Immature natural killer cell (primary cell): ENCODE data around the gene COPRS. TPM values are rescaled to one million over a fixed set of nuclear protein-coding genes. Genes with fewer than 3 reads are reported as not detected.
A peak's percentile ranks its signal among the peaks of the same experiment; 100 is the strongest.

Source experiments
- DNase-seq, 3 donors: peaks; one replicate each; pipeline ENCODE4 v3.0.0; 2022; ENCODE audit warnings: mixed read lengths in 1 of 3
- H3K27ac Mint-ChIP-seq, 6 donors: one replicate each; pipeline ENCODE4 v1.8.0; 2020; ENCODE audit warnings: mixed read lengths in 6 of 6, mild to moderate bottlenecking in 5 of 6, inconsistent platforms in 4 of 6, moderate library complexity in 3 of 6
- H3K27me3 Mint-ChIP-seq, 3 donors: one replicate each; pipeline ENCODE4 v1.8.0; 2020 to 2021; ENCODE audit warnings: low read depth in 3 of 3, mild to moderate bottlenecking in 3 of 3, mixed read lengths in 3 of 3, moderate library complexity in 3 of 3, inconsistent platforms in 1 of 3
- H3K36me3 Mint-ChIP-seq, 3 donors: one replicate each; pipeline ENCODE4 v1.8.0; 2020; ENCODE audit warnings: mixed read lengths in 3 of 3, inconsistent platforms in 2 of 3, mild to moderate bottlenecking in 2 of 3
- H3K4me1 Mint-ChIP-seq, 2 donors: one replicate each; pipeline ENCODE4 v1.8.0; 2020; ENCODE audit warnings: inconsistent platforms in 2 of 2, mild to moderate bottlenecking in 2 of 2, mixed read lengths in 2 of 2, moderate library complexity in 1 of 2
- H3K4me3 Mint-ChIP-seq, 5 donors: one replicate each; pipeline ENCODE4 v1.8.0; 2020; ENCODE audit warnings: mild to moderate bottlenecking in 5 of 5, mixed read lengths in 5 of 5, inconsistent platforms in 3 of 5, moderate library complexity in 3 of 5
- H3K9me3 Mint-ChIP-seq, 6 donors: one replicate each; pipeline ENCODE4 v1.8.0; 2020; ENCODE audit warnings: mild to moderate bottlenecking in 6 of 6, mixed read lengths in 6 of 6, inconsistent platforms in 4 of 6, moderate library complexity in 3 of 6
- polyA plus RNA-seq, 3 donors: library from polyadenylated mRNA; unstranded; fragments of 300-500 nt; fragmentation: Illumina TruSeq; gene quantifications; one replicate each; pipeline ENCODE4 v1.2.3, GENCODE V29; 2021

The COPRS gene
- polyA plus RNA-seq, 3 donors from 2014 or later: 10.4 to 23.8 (median 19.6) TPM

DNA sequence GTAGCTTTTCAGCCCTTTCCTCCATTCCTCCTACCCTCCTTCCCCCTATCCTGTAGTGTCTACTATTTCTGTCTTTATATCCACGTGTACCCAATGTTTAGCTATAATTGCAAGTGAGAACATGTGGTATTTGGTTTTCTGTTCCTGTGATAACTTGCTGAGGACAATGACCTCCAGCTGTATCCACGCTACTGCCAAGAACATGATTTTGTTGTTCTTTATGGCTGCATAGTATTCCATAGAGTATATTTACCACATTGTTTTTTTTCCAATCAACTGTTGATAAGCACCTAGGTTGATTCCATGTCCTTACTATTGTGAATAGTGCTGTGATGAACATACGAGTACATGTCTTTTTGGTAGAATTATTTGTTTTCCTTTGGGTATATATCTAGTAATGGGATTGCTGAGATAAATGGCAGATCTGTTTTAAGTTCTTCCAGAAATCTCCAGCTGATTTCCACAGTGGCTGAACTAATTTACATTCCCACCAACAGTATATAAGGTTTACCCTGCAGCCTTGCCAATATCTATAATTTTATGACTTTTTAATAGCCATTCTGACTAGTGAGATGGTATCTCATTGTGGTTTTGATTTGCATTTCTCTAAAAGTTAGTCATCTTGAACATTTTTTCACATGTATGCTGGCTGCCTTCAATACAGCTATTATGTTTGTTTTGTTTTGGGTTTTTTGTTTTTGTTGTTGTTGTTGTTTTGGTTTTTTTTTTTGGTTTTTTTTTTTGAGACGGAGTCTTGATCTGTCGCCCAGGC is 10.9 kb upstream of the COPRS start:
- no peaks in the 10 kb centered on the region for H3K27me3 Mint-ChIP-seq

DNA sequence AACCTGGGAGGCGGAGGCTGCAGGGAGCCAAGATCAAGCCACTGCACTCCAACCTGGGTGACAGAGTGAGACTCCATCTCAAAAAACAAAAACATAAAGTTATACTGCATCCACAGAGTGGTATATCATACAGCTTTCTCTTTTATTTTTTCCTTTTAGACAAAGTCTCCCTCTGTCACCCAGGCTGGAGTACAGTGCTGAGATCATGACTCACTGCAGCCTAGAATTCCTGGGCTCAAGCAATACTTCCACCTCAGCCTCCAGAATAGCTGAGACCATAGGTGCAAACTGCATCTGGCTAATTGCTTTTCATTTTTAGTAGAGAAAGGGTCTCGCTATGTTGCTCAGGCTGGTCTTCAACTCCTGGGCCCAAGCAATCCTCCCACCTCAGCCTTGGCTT is 10.0 kb upstream of the COPRS start:
- Mint-ChIP-seq H3K4me1 (no peaks in the 10 kb centered on the region), H3K27ac (no peak overlapping the region), H3K27me3 (no peaks in the 10 kb centered on the region), H3K36me3 (peaks cover 13 to 57% (median 27%) of the 10 kb centered on the region in 3 donors), H3K4me3 (no peak overlapping the region), H3K9me3 (no peaks in the 10 kb centered on the region)
- DNase-seq: no peak

More for the DNA sequence above, 10.9 kb upstream of the COPRS start:
- H3K4me1 Mint-ChIP-seq: no peaks in the 10 kb centered on the region
- H3K9me3 Mint-ChIP-seq: no peaks in the 10 kb centered on the region
- no peak for DNase-seq
- no peak overlapping the region for H3K27ac Mint-ChIP-seq
- no peak overlapping the region for H3K4me3 Mint-ChIP-seq
- H3K36me3 Mint-ChIP-seq: peaks cover 14 to 55% (median 29%) of the 10 kb centered on the region in 3 donors

DNA sequence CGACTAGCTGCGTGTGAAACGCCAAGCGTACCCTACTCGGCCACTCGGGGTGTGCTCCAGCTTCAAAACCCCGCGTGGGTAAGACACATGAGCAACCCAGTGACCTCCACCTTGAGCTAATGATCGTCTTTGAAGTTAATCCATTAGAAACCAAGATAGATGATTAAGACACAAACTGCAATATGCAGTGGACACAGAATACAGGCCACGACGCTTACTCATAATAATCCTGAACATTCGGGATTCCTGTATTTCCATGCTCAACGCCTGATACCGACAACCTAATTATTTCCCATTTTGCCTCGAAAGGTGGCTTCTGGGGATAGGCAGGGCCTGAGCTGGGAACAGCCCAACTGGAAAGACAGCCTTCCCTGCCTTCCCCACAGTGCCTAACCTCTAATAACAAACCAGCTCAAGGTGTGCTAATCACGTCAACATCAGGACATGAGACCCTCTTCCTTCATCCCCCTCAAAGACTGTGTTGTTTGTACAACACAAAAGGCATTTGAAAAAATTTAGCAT is 504 bp upstream of the COPRS start:
- Mint-ChIP-seq H3K27me3 (peaks cover 0 to 3% (median 0%) of the 10 kb centered on the region in 3 donors), H3K4me1 (peaks cover 14 to 17% of the 10 kb centered on the region in 2 donors), H3K4me3 (peak overlapping the region; percentile 74 to 89 (median 84)), H3K27ac (peak overlapping the region in 5 of 6 donors; percentile 5 to 81 (median 32)), H3K36me3 (peaks cover 6 to 9% (median 7%) of the 10 kb centered on the region in 3 donors), H3K9me3 (no peaks in the 10 kb centered on the region)
- no peak for DNase-seq

DNA sequence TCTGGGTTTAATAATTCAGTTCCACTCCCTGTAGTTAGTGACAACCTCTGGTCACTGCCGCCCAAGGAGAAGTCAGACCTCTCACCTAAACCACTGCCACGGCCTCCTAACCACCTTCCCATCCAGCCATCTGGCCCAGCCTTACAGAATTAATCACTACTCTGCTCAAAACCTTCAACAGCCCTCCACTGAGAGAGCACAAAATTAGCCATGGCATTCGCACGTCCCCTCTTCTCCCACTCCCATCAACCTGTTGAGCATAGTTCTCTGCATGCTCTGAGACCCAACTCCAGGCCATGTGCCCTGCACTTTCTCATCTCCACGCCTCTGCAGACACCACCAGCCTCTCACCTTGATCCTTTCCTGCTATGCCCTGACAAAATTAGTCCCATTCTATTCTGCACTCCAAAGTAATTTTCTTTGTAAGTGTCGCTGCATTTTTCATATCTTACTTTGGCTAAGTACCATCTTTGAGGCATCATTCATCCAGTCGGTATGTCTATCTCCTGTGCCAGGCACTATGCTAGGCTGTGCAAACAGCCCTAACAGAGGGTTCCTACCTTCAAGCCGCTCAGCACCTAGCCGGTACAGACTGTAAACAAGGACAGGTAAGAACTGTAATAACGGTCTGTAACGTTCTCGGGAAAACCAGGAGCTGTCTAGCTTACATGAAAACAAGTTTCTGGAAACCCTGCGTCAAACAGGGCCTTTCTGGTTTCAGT is 963 bp downstream of the COPRS start:
- peaks cover 14 to 17% of the 10 kb centered on the region in 2 donors for H3K4me1 Mint-ChIP-seq
- H3K9me3 Mint-ChIP-seq: no peaks in the 10 kb centered on the region
- no peak for DNase-seq
- H3K4me3 Mint-ChIP-seq: peak overlapping the region; percentile 77 to 90 (median 87)
- H3K27ac Mint-ChIP-seq: peak overlapping the region in 4 of 6 donors; percentile 6 to 80 (median 50)
- H3K36me3 Mint-ChIP-seq: peaks cover under 1 to 4% (median 4%) of the 10 kb centered on the region in 3 donors
- H3K27me3 Mint-ChIP-seq: peaks cover 0 to 3% (median 0%) of the 10 kb centered on the region in 3 donors

DNA sequence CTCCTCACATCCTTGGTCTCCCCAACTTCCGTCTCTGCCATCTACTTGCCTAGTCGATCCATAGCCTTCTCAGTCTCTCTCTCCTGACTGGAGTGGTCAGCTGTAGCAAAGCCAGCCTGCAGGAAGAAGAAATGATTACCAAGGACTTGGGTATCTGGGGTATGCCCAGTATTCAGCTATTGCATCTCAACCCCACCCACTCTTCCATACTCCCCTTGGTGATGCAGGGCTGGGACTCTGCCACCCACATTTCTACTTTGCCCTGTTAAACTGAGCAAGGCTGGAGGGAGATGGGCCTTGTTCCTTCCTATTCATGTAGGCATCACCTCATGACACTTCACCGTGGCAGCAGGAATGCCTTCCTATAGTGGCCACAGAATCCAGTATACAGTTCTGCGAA is 2.3 kb downstream of the COPRS start:
- DNase-seq: no peak
- Mint-ChIP-seq H3K27ac (no peak overlapping the region), H3K4me1 (peaks cover 14 to 17% of the 10 kb centered on the region in 2 donors), H3K9me3 (no peaks in the 10 kb centered on the region), H3K27me3 (peaks cover 0 to 3% (median 0%) of the 10 kb centered on the region in 3 donors), H3K36me3 (peaks cover 0 to 8% (median 6%) of the 10 kb centered on the region in 3 donors), H3K4me3 (no peak overlapping the region)

DNA sequence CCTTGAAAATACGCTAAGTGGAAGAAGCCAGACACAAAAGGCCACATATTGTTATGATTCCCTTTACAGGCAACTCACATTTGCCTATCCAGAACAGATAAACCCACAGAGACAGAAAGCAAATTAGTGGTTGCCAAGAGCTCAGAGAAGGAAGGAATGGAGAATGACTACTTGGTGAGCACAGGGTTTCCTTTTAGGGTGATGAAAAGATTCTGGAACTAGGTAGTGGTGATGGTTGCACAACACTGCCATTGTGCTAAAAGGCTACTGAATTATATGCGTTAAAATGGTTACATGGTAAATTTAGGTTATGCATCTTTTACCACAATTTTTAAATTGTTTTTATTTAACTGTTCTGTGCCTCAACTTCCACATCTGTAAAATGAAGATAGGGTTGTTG is 4.4 kb downstream of the COPRS start:
- Mint-ChIP-seq H3K36me3 (peaks cover 0 to 8% (median 7%) of the 10 kb centered on the region in 3 donors), H3K27ac (peak overlapping the region in 1 of 6 donors; percentile 42), H3K9me3 (no peaks in the 10 kb centered on the region), H3K4me1 (peaks cover 12 to 13% of the 10 kb centered on the region in 2 donors), H3K27me3 (peaks cover 0 to 1% (median 0%) of the 10 kb centered on the region in 3 donors), H3K4me3 (no peak overlapping the region)
- no peak for DNase-seq

DNA sequence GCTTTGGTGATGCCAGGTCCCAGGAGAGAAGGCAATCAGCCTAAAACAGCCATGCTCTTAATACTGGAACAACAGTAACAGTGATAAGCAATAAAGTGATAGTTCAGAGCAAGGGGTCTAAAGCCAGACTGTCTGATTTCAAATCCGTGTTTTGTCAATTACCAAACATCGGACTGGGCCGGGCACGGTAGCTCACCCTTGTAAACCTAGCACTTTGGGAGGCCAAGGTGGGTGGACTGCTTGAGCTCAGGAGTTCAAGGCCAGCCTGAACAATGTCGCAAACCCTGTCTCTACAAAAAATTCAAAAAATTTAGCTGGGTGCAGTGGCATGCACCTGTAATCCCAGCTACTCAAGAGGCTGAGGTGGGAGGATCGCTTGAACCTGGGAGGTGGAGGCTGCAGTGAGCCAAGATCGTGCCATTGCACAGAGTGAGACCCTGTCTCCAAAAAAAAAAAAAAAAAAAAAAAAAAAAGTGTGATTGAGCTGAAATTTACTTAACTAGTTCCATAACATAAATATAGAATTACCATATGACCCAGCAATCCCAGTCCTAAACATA is 5.1 kb downstream of the COPRS start:
- Mint-ChIP-seq H3K36me3 (peaks cover 0 to 8% (median 7%) of the 10 kb centered on the region in 3 donors), H3K4me3 (no peak overlapping the region), H3K27ac (no peak overlapping the region), H3K4me1 (peaks cover 8 to 9% of the 10 kb centered on the region in 2 donors), H3K9me3 (no peaks in the 10 kb centered on the region), H3K27me3 (no peaks in the 10 kb centered on the region)
- DNase-seq: no peak

DNA sequence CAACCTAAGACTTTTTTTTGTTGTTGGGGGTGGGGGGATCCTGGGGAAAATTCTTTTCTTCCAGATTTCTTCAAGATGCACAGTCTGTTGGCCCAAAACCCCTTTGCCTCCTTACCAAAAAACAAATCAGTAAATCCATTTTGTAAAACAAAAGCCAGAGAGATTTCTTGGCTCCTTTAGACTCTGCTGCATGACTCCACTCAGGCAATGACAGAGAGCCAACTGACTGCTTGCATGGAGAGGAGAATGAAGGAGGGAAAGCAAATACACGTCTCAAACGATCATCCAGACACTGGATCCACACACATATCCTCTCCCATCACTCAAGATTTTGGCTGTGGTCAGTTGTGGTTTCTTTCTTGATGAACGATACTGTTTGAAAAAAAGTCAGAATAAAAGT is 13.8 kb downstream of the COPRS start:
- H3K9me3 Mint-ChIP-seq: no peaks in the 10 kb centered on the region
- H3K27ac Mint-ChIP-seq: no peak overlapping the region
- H3K4me1 Mint-ChIP-seq: no peaks in the 10 kb centered on the region
- no peak overlapping the region for H3K4me3 Mint-ChIP-seq
- no peak for DNase-seq
- peaks cover 0 to 2% (median 0%) of the 10 kb centered on the region in 3 donors for H3K27me3 Mint-ChIP-seq
- no peaks in the 10 kb centered on the region for H3K36me3 Mint-ChIP-seq

DNA sequence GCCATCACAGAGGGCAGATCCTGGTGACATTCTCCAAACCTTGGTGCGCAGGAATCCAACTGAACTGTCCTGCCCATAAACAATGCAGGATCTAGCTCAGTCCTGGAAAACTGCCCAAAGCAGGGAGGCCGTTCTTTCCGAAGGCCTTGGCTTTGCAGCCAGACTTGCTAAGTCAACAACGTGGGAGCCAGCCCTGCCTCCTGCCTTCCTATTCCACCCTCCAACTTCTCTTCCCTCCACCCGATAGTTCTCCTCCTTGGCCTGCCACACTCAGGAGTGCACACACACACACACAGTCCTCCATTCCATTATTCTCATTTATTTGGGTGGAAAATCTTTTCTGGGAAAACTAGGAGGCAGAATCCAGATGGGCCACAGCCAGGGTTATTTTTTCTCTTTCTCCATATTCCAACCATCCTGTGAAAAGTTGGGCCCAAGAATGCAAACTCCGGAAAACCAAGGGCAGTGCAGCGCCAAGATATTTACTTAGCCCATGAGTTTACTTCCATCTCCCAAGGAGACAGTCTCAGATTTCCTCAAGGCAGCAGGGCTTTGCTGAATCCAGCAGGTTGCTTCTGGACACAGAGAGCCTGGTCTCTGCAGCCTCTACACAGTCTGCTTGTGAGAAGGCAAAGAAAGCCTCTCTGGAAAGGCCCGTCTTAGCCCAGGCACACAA is 15.8 kb downstream of the COPRS start:
- Mint-ChIP-seq H3K4me3 (no peak overlapping the region), H3K9me3 (no peaks in the 10 kb centered on the region), H3K36me3 (no peaks in the 10 kb centered on the region), H3K4me1 (no peaks in the 10 kb centered on the region), H3K27me3 (peaks cover 0 to 4% (median 0%) of the 10 kb centered on the region in 3 donors), H3K27ac (no peak overlapping the region)
- DNase-seq: no peak

DNA sequence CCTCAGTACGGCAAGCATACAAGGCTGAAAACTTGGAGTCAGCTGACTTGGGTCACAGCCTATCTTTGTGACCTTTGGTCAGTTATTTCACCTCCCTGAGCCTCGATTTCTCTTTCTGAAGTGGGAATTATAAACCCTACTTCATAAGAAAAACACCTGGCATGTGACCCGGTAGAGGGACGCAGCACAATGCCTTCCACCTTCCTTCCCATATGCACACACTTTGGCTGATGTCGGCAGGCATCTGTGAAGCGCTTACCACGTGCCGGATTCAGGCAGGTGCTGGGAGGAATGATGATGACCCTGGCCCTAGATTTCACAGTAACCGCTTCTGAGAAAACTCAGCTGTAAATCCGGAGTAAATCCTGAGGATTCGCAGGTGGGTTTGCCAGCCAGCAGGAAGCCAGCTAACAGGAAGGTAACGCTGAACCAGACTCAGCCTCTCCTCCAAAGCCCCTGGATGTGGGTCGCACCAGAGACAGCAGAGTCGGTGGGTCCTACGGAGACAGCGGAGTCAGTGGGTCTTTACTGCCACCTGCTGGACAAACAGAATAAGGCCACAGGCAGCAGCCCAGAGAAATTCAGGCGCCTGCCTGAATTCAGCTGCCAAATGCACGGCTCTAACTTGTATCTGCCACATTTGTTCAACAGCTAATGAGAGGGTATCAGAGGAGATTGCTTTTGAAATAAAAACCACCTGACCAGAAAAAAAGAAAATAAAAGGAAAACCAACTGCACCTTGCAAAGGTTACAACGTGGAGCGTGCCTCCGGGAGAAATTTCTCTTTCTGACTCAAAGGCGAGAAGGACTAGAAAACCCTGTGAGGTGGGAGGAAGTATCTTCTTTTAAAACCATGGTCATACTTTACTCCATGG is 16.6 kb downstream of the COPRS start:
- Mint-ChIP-seq H3K27me3 (peaks cover 0 to 4% (median 0%) of the 10 kb centered on the region in 3 donors), H3K36me3 (no peaks in the 10 kb centered on the region), H3K4me1 (no peaks in the 10 kb centered on the region), H3K9me3 (no peaks in the 10 kb centered on the region), H3K4me3 (no peak overlapping the region), H3K27ac (no peak overlapping the region)
- peak; percentile 50 to 62 (median 58) for DNase-seq

DNA sequence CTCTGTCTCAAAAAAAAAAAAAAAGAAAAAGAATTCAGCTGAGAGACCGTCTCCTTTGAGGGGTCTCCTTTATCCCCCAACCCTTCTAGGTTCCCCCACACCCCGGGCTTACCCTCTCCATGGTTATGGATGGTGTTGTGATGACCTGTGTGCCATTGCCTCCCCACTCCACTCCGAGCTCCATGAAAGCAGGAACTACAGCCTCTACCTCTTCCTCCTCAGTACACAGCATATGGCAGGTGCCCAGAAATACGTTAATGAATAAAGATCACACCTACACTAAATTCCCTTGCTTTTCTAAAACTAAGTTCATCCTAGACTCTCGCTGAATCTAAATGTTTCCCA is 17.2 kb downstream of the COPRS start:
- Mint-ChIP-seq H3K27me3 (peaks cover 0 to 4% (median 0%) of the 10 kb centered on the region in 3 donors), H3K9me3 (no peaks in the 10 kb centered on the region), H3K36me3 (no peaks in the 10 kb centered on the region), H3K4me1 (no peaks in the 10 kb centered on the region), H3K27ac (no peak overlapping the region), H3K4me3 (no peak overlapping the region)
- no peak for DNase-seq

DNA sequence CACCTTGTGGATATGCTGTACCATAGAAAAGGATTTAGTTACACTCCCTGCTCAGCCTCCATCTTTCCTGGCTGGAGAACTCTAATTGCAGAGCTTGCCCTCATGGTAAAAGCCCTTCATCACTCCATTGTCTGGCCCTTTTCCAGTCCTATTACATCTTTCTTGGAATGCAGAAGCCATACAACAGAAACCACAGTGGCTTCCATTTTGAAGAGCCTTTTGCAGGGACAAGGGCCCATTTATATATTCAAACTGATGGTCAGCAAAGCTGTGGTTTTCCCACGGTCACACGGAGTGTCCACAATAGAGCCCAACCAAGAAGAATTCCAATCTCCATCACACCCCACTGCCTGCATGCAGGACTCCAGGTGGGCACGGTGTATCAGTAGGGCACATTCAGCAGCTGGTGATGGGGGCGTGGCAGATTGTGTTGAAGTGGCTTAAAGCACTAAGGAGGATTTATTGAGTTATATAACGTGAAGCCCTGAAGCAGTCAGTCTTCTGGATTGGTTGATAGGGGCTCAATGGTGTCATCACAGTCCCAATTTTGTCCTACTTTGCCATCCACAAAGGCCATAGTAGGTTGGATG is 20.3 kb downstream of the COPRS start:
- Mint-ChIP-seq H3K4me1 (peaks cover 2 to 6% of the 10 kb centered on the region in 2 donors), H3K27ac (no peak overlapping the region), H3K27me3 (peaks cover 0 to 3% (median 2%) of the 10 kb centered on the region in 3 donors), H3K9me3 (no peaks in the 10 kb centered on the region), H3K36me3 (peaks cover 0 to 4% (median 0%) of the 10 kb centered on the region in 3 donors), H3K4me3 (no peak overlapping the region)
- no peak for DNase-seq
